HG02623 (cell line): ENCODE measurements around the gene JAML.
"Not testable (repeated sequence)": the region's sequence is repeated elsewhere in the genome, so short reads cannot be mapped to it uniquely, and the experiment has no call there.

Source experiments
- ATAC-seq: cut with Tn5 transposase; IDR thresholded peaks from one replicate; pipeline ENCODE4 v1.9.1; 2021; ENCODE audit warnings: moderate library complexity; ENCODE audit not compliant: unreplicated experiment

JAML gene

GRCh38 chr11:118199135-118199534 is 25.7 kb downstream of the JAML start:
- ATAC-seq = no peak

- no peak for ATAC-seq
Observed at GRCh38 chr11:118198370-118198769, 26.4 kb downstream of the JAML start.

GRCh38 chr11:118194835-118195627 is 29.8 kb downstream of the JAML start:
- ATAC-seq = no peak

GRCh38 chr11:118193910-118194566 is 30.8 kb downstream of the JAML start:
- no peak for ATAC-seq

- ATAC-seq = not testable (repeated sequence)
Observed at GRCh38 chr11:118192817-118193216, 32.0 kb downstream of the JAML start.

- not testable (repeated sequence) for ATAC-seq
Observed at GRCh38 chr11:118190942-118191506, 33.8 kb downstream of the JAML start.

GRCh38 chr11:118186346-118187107 is 38.3 kb downstream of the JAML start:
- ATAC-seq = no peak

- ATAC-seq = no peak
Observed at GRCh38 chr11:118184784-118185579, 39.8 kb downstream of the JAML start.

GRCh38 chr11:118183691-118184090 is 41.1 kb downstream of the JAML start:
- ATAC-seq = not testable (repeated sequence)

GRCh38 chr11:118180300-118180703 is 44.5 kb downstream of the JAML start:
- no peak for ATAC-seq

- ATAC-seq = no peak
Observed at GRCh38 chr11:118176778-118177134, 48.1 kb downstream of the JAML start.

- no peak for ATAC-seq
Observed at GRCh38 chr11:118175993-118176777, 48.6 kb downstream of the JAML start, which contains the start of gene SCN2B. TSS of gene SCN2B (minus strand) at chr11:118176639. CDS start at chr11:118176431, 208 bp downstream.

- no peak for ATAC-seq
Observed at GRCh38 chr11:118175031-118175992, 49.5 kb downstream of the JAML start.

GRCh38 chr11:118174006-118174567 is 50.7 kb downstream of the JAML start:
- ATAC-seq = no peak

GRCh38 chr11:118172356-118172755 is 52.5 kb downstream of the JAML start:
- no peak for ATAC-seq

- no peak for ATAC-seq
Observed at GRCh38 chr11:118171269-118172062, 53.3 kb downstream of the JAML start.

- no peak for ATAC-seq
Observed at GRCh38 chr11:118170882-118171268, 53.9 kb downstream of the JAML start.
